SK-N-SH (cell line): ENCODE results near the gene TNFRSF11A. TPM values are rescaled to one million over a fixed set of nuclear protein-coding genes. Genes with fewer than 3 reads are reported as not detected.

Experiments used
- CTCF ChIA-PET: fragments of 300-600, 350-600 bp; formaldehyde crosslinking; extraction: SDS; loops from one replicate; lab custom pipeline; 2021; lab: Yijun Ruan, JAX
- POLR2A ChIA-PET: fragments of 350-600 bp; sonication (Branson Sonifier 250); formaldehyde crosslinking; extraction: SDS; loops from one replicate; lab custom pipeline; 2020; ENCODE audit warnings: antibody characterized with exemption, inconsistent platforms; lab: Yijun Ruan, JAX
- DNase-seq: peaks from one replicate; pipeline ENCODE4 v3.0.0; 2012
- H2AFZ ChIP-seq: fragments of 200-600 bp; sonication (generic); 2 replicates; pipeline ENCODE4 v1.8.1; 2016; ENCODE audit warnings: antibody characterized with exemption, mild to moderate bottlenecking, low read depth
- H3F3A ChIP-seq: fragments of 200-600 bp; sonication (generic); replicated peaks from 2 replicates; pipeline ENCODE3; 2016; ENCODE audit warnings: antibody characterized with exemption, mild to moderate bottlenecking; ENCODE audit not compliant: insufficient read depth
- H3K27ac ChIP-seq, 2 experiments: fragments of 200-500 bp in 1 of 2; fragments of 200-600 bp in 1 of 2; sonication (Bioruptor generic) in 1 of 2; sonication (generic), shearing (Covaris generic) in 1 of 2; 2 replicates each; pipeline versions ENCODE4 v1.5.1 to v1.6.1; 2014 to 2016; ENCODE audit warnings: low read depth in 2 of 2, inconsistent platforms in 1 of 2, low read length in 1 of 2, mild to moderate bottlenecking in 1 of 2, mixed read lengths in 1 of 2
- H3K27me3 ChIP-seq: fragments of 200-600 bp; sonication (generic), shearing (Covaris generic); 2 replicates; pipeline ENCODE4 v1.6.1; 2016; ENCODE audit warnings: mixed run types; ENCODE audit not compliant: insufficient read depth
- H3K36me3 ChIP-seq, 2 experiments: fragments of 200-500 bp in 1 of 2; fragments of 200-600 bp in 1 of 2; sonication (Bioruptor generic) in 1 of 2; sonication (generic) in 1 of 2; replicated peaks in 1 of 2; 2 replicates each; pipeline versions ENCODE3 to v1.5.1; 2014 to 2016; ENCODE audit warnings: low read length in 1 of 2, mild to moderate bottlenecking in 1 of 2; ENCODE audit not compliant: insufficient read depth in 2 of 2, control insufficient read depth in 1 of 2
- H3K4me1 ChIP-seq, 2 experiments: fragments of 200-500 bp in 1 of 2; fragments of 200-600 bp in 1 of 2; sonication (Bioruptor generic) in 1 of 2; sonication (generic), shearing (Covaris generic) in 1 of 2; 2 replicates each; pipeline versions ENCODE4 v1.5.1 to v1.6.1; 2014 to 2016; ENCODE audit warnings: low read depth in 1 of 2, low read length in 1 of 2, mixed run types in 1 of 2; ENCODE audit not compliant: insufficient read depth in 2 of 2, control insufficient read depth in 1 of 2
- H3K4me2 ChIP-seq: fragments of 200-600 bp; sonication (generic), shearing (Covaris generic); 2 replicates; pipeline ENCODE4 v1.6.1; 2017; ENCODE audit warnings: mixed run types
- H3K4me3 ChIP-seq, 2 experiments: fragments of 200-500 bp in 1 of 2; fragments of 200-600 bp in 1 of 2; sonication (Bioruptor generic) in 1 of 2; sonication (generic), shearing (Covaris generic) in 1 of 2; 2 replicates each; pipeline versions ENCODE4 v1.5.1 to v1.8.1; 2014 to 2016; ENCODE audit warnings: low read depth in 2 of 2, inconsistent platforms in 1 of 2, low read length in 1 of 2, mild to moderate bottlenecking in 1 of 2, mixed read lengths in 1 of 2, moderate library complexity in 1 of 2
- H3K79me2 ChIP-seq: fragments of 200-600 bp; sonication (generic); 2 replicates; pipeline ENCODE4 v1.8.1; 2017; ENCODE audit warnings: mild to moderate bottlenecking; ENCODE audit not compliant: insufficient read depth
- H3K9ac ChIP-seq: fragments of 200-600 bp; sonication (generic); 2 replicates; pipeline ENCODE4 v1.6.1; 2017; ENCODE audit warnings: mixed run types
- H3K9me2 ChIP-seq: fragments of 200-600 bp; sonication (generic); 2 replicates; pipeline ENCODE4 v1.6.1; 2017; ENCODE audit warnings: mixed run types
- H3K9me3 ChIP-seq: fragments of 200-600 bp; sonication (generic); 2 replicates; pipeline ENCODE4 v1.6.1; 2017; ENCODE audit warnings: mixed run types, mild to moderate bottlenecking, moderate library complexity
- H4K20me1 ChIP-seq: fragments of 200-600 bp; sonication (generic); 2 replicates; pipeline ENCODE4 v1.6.1; 2017; ENCODE audit warnings: mild to moderate bottlenecking, mixed run types; ENCODE audit not compliant: insufficient read depth
- CHD2 ChIP-seq: fragments of 150-350 bp; IDR thresholded peaks from 2 replicates; pipeline ENCODE4 v1.6.1; 2018; ENCODE audit warnings: low read length; ENCODE audit not compliant: partially characterized antibody
- CTCF ChIP-seq: fragments of 200-600 bp; sonication (generic); IDR thresholded peaks from 2 replicates; pipeline ENCODE4 v1.6.1; 2017; ENCODE audit warnings: antibody characterized with exemption, mild to moderate bottlenecking, moderate library complexity
- ELF1 ChIP-seq: IDR thresholded peaks from 2 replicates; pipeline ENCODE4 v1.4.0; 2012
- EZH2phosphoT487 ChIP-seq: fragments of 200-600 bp; sonication (generic); IDR thresholded peaks from 2 replicates; pipeline ENCODE4 v1.6.1; 2017; ENCODE audit warnings: low read depth, mixed run types, mild to moderate bottlenecking, antibody characterized with exemption, moderate library complexity, borderline replicate concordance
- GABPA ChIP-seq: IDR thresholded peaks from 2 replicates; pipeline ENCODE4 v1.4.0; 2012; ENCODE audit warnings: low read depth, mild to moderate bottlenecking
- GATA2 ChIP-seq: sonication (generic); formaldehyde crosslinking; IDR thresholded peaks from 2 replicates; pipeline ENCODE4 v1.5.0; 2020; ENCODE audit warnings: mild to moderate bottlenecking, missing genetic modification reagents
- JUND ChIP-seq: IDR thresholded peaks from 2 replicates; pipeline ENCODE4 v1.4.0; 2012
- MAX ChIP-seq: IDR thresholded peaks from 2 replicates; pipeline ENCODE4 v1.4.0; 2012; ENCODE audit warnings: low read depth
- MEF2A ChIP-seq: IDR thresholded peaks from 2 replicates; pipeline ENCODE4 v1.4.0; 2012; ENCODE audit warnings: low read depth, borderline replicate concordance
- NFIC ChIP-seq: IDR thresholded peaks from 2 replicates; pipeline ENCODE4 v1.4.0; 2012; ENCODE audit warnings: borderline replicate concordance
- POLR2AphosphoS5 ChIP-seq: IDR thresholded peaks from 2 replicates; pipeline ENCODE4 v1.6.1; 2012; ENCODE audit warnings: low read depth, low read length
- RXRA ChIP-seq: IDR thresholded peaks from 2 replicates; pipeline ENCODE4 v1.4.0; 2012; ENCODE audit warnings: low read depth, mild to moderate bottlenecking, borderline replicate concordance
- SIN3A ChIP-seq: IDR thresholded peaks from 2 replicates; pipeline ENCODE4 v1.6.1; 2012; ENCODE audit warnings: low read depth, mild to moderate bottlenecking, low read length, moderate library complexity, borderline replicate concordance
- TCF12 ChIP-seq: IDR thresholded peaks from 2 replicates; pipeline ENCODE4 v1.4.0; 2012
- USF1 ChIP-seq: IDR thresholded peaks from 2 replicates; pipeline ENCODE4 v1.4.0; 2012; ENCODE audit warnings: low read depth, borderline replicate concordance
- YY1 ChIP-seq: IDR thresholded peaks from 2 replicates; pipeline ENCODE4 v1.4.0; 2012; ENCODE audit warnings: low read depth, mild to moderate bottlenecking
- whole genome bisulfite sequencing: methylation state at CpG from one replicate; pipeline ENCODE4 v1.1.6; 2017; ENCODE audit warnings: low lambda C conversion rate; 5-methylcytosine and 5-hydroxymethylcytosine counted together
- polyA plus RNA-seq, 3 experiments: library from polyadenylated mRNA; depleted of rRNA; stranded (reverse); fragments of >200 nt; gene quantifications; 2 replicates each; pipeline ENCODE4 v1.2.3, GENCODE V29; 2012

Gene TNFRSF11A
- polyA plus RNA-seq, 1 of the 3 experiments (the other 2 are of a cell fraction) = 5.1 TPM

GRCh38 chr18:62289047-62289446 is 36.1 kb upstream of the TNFRSF11A start:
- DNase-seq = no peak
- CTCF ChIA-PET = interaction anchor here (0.8 kb wide), 1 partner anchor 9 kb away, joined by 3 read pairs; no protein-coding TSS in a partner anchor
- H3K4me3 ChIP-seq = no peak overlapping the region
- POLR2A ChIA-PET = no interaction called here
- no peak overlapping the region for H3K9ac ChIP-seq
- no peaks in the 10 kb centered on the region for H3K9me3 ChIP-seq
- no peaks in the 10 kb centered on the region for H3F3A ChIP-seq
- peaks cover 37 to 47% of the 10 kb centered on the region in 2 experiments for H3K36me3 ChIP-seq
- TF ChIP-seq CHD2 (no peak), TCF12 (no peak), GABPA (no peak)
- TF ChIP-seq, all 33 proteins: peak for 0
- no peaks in the 10 kb centered on the region for H4K20me1 ChIP-seq
- WGBS = 94% methylated on average over 2 of the region's 2 CpGs
- H3K27ac ChIP-seq = no peak overlapping the region
- no peaks in the 10 kb centered on the region for H3K9me2 ChIP-seq
- H3K4me2 ChIP-seq = no peak overlapping the region
- no peaks in the 10 kb centered on the region for H3K79me2 ChIP-seq
- no peaks in the 10 kb centered on the region for H3K27me3 ChIP-seq
- no peaks in the 10 kb centered on the region for H3K4me1 ChIP-seq
- H2AFZ ChIP-seq = no peak overlapping the region

- H3K9ac ChIP-seq = no peak overlapping the region
- CTCF ChIA-PET = no interaction called here
Measured at GRCh38 chr18:62294073-62294472, 31.0 kb upstream of the TNFRSF11A start.

GRCh38 chr18:62300359-62300963 is 24.6 kb upstream of the TNFRSF11A start:
- 98% methylated on average over 3 of the region's 3 CpGs for WGBS
- CTCF ChIA-PET = no interaction called here

More at GRCh38 chr18:62294073-62294472, 31.0 kb upstream of the TNFRSF11A start:
- Histone ChIP-seq H3F3A (no peaks in the 10 kb centered on the region), H3K4me3 (no peak overlapping the region), H3K9me2 (no peaks in the 10 kb centered on the region), H3K79me2 (no peaks in the 10 kb centered on the region), H3K9me3 (no peaks in the 10 kb centered on the region), H2AFZ (no peak overlapping the region), H3K36me3 (peaks cover 34 to 41% of the 10 kb centered on the region in 2 experiments), H3K4me1 (no peaks in the 10 kb centered on the region), H3K27ac (no peak overlapping the region), H3K27me3 (no peaks in the 10 kb centered on the region), H3K4me2 (no peak overlapping the region), H4K20me1 (no peaks in the 10 kb centered on the region)
- DNase-seq = no peak
- POLR2A ChIA-PET = no interaction called here
- TF ChIP-seq SIN3A = no peak
- TF ChIP-seq ELF1 = no peak
- no peak for TF ChIP-seq NFIC

More at GRCh38 chr18:62300359-62300963, 24.6 kb upstream of the TNFRSF11A start:
- Histone ChIP-seq H4K20me1 (no peaks in the 10 kb centered on the region), H3K9me3 (no peaks in the 10 kb centered on the region), H3F3A (no peaks in the 10 kb centered on the region), H3K9ac (no peak overlapping the region), H3K79me2 (no peaks in the 10 kb centered on the region), H3K9me2 (no peaks in the 10 kb centered on the region), H2AFZ (no peak overlapping the region), H3K4me1 (no peaks in the 10 kb centered on the region), H3K27ac (no peak overlapping the region), H3K4me2 (no peak overlapping the region), H3K27me3 (no peaks in the 10 kb centered on the region), H3K4me3 (no peak overlapping the region), H3K36me3 (peaks cover 30 to 49% of the 10 kb centered on the region in 2 experiments)
- TF ChIP-seq YY1 = no peak
- no peak for TF ChIP-seq EZH2phosphoT487
- TF ChIP-seq MAX = no peak
- no peak for TF ChIP-seq GABPA
- no peak for TF ChIP-seq POLR2AphosphoS5
- TF ChIP-seq USF1 = no peak
- no peak for TF ChIP-seq MEF2A
- TF ChIP-seq CTCF = no peak
- no peak for TF ChIP-seq GATA2 (CRISPR knock-in tag)
- TF ChIP-seq JUND = no peak
- TF ChIP-seq RXRA = no peak
- no peak for TF ChIP-seq TCF12
- no peak for TF ChIP-seq NFIC
- POLR2A ChIA-PET = no interaction called here
- no peak for DNase-seq
